ENCODE results near the gene BBOF1. TPM values are rescaled to one million over a fixed set of nuclear protein-coding genes. Genes with fewer than 3 reads are reported as not detected.
"Not testable (repeated sequence)": the region's sequence is repeated elsewhere in the genome, so short reads cannot be mapped to it uniquely, and the experiment has no call there.

BBOF1 gene
- total and polyA plus RNA-seq, 10 donors = 1.0 to 8.1 (median 2.7) TPM

- intact Hi-C loops (cut with DNase I; ENCODE audit: low total_unique reads) = no loop called here
- Histone ChIP-seq H3K36me3 (peaks cover 0 to 71% (median 12%) of the 10 kb centered on the region in 6 donors), H3K4me1 (no peaks in the 10 kb centered on the region), H3K4me3 (no peak overlapping the region), H3K9me3 (no peaks in the 10 kb centered on the region), H3K27me3 (replicated peaks in 1 of 7) (no peaks in the 10 kb centered on the region), H3K27ac (no peak overlapping the region)
- 59 to 87% (median 62%) methylated on average over 4 of the region's 4 CpGs for WGBS, 5 donors
- no peak for DNase-seq
- TF ChIP-seq CTCF (IDR thresholded peaks at IDR 0.05 in 8 of 11, conservative IDR thresholded peaks at IDR 0.05 in 3 of 11) (no peak), POLR2AphosphoS5 (IDR thresholded peaks at IDR 0.05) (no peak), POLR2A (IDR thresholded peaks at IDR 0.05) (no peak)
Measured at GRCh38 chr14:73977896-73978295, 41.3 kb upstream of the BBOF1 start.

GRCh38 chr14:73988065-73988464, 31.1 kb upstream of the BBOF1 start:
- DNase-seq = no peak
- no peak for TF ChIP-seq CTCF (IDR thresholded peaks at IDR 0.05 in 8 of 11, conservative IDR thresholded peaks at IDR 0.05 in 3 of 11)
- TF ChIP-seq POLR2AphosphoS5 (IDR thresholded peaks at IDR 0.05) = no peak
- H3K36me3 ChIP-seq = peaks cover 0 to 53% (median 20%) of the 10 kb centered on the region in 6 donors
- H3K27ac ChIP-seq = no peak overlapping the region
- H3K4me3 ChIP-seq = no peak overlapping the region
- intact Hi-C loops (cut with DNase I; ENCODE audit: low total_unique reads) = no loop called here
- no peaks in the 10 kb centered on the region for H3K27me3 ChIP-seq (replicated peaks in 1 of 7)
- no peaks in the 10 kb centered on the region for H3K9me3 ChIP-seq
- no peaks in the 10 kb centered on the region for H3K4me1 ChIP-seq
- WGBS, 5 donors = 92 to 99% (median 96%) methylated on average over 3 of the region's 3 CpGs

GRCh38 chr14:73988656-73989055, 30.5 kb upstream of the BBOF1 start:
- H3K27ac ChIP-seq; DNase-seq; H3K4me1 ChIP-seq; intact Hi-C loops (cut with DNase I; ENCODE audit: low total_unique reads); H3K4me3 ChIP-seq; H3K9me3 ChIP-seq; H3K27me3 ChIP-seq (replicated peaks in 1 of 7): not testable (repeated sequence)
- peaks cover 0 to 50% (median 20%) of the 10 kb centered on the region in 6 donors for H3K36me3 ChIP-seq
- 86 to 95% (median 89%) methylated on average over 5 to 7 of the region's 7 CpGs for WGBS, 5 donors

- no peaks in the 10 kb centered on the region for H3K4me1 ChIP-seq
- H3K27me3 ChIP-seq (replicated peaks in 1 of 7) = no peaks in the 10 kb centered on the region
- H3K27ac ChIP-seq = no peak overlapping the region
- DNase-seq = no peak
- H3K9me3 ChIP-seq = no peaks in the 10 kb centered on the region
- intact Hi-C loops (cut with DNase I; ENCODE audit: low total_unique reads) = no loop called here
- peaks cover 0 to 34% (median 18%) of the 10 kb centered on the region in 6 donors for H3K36me3 ChIP-seq
- 74 to 91% (median 80%) methylated on average over 4 of the region's 4 CpGs for WGBS, 5 donors
- H3K4me3 ChIP-seq = no peak overlapping the region
- TF ChIP-seq POLR2A (IDR thresholded peaks at IDR 0.05) = no peak
- no peak for TF ChIP-seq POLR2AphosphoS5 (IDR thresholded peaks at IDR 0.05)
Measured at GRCh38 chr14:73991092-73991491, 28.1 kb upstream of the BBOF1 start.

- H3K4me3 ChIP-seq; intact Hi-C loops (cut with DNase I; ENCODE audit: low total_unique reads); H3K27ac ChIP-seq; H3K9me3 ChIP-seq; DNase-seq; H3K4me1 ChIP-seq; H3K27me3 ChIP-seq (replicated peaks in 1 of 7): not testable (repeated sequence)
- peaks cover 0 to 32% (median 4%) of the 10 kb centered on the region in 6 donors for H3K36me3 ChIP-seq
- 87 to 95% (median 91%) methylated on average over 7 of the region's 7 CpGs for WGBS, 5 donors
Measured at GRCh38 chr14:73994926-73995325, 24.2 kb upstream of the BBOF1 start.

- Histone ChIP-seq H3K27ac (no peak overlapping the region), H3K36me3 (peaks cover 0 to 39% (median 4%) of the 10 kb centered on the region in 6 donors), H3K4me1 (no peaks in the 10 kb centered on the region), H3K27me3 (replicated peaks in 1 of 7) (no peaks in the 10 kb centered on the region), H3K4me3 (no peak overlapping the region), H3K9me3 (no peaks in the 10 kb centered on the region)
- WGBS, 5 donors = 93 to 98% (median 96%) methylated on average over 8 of the region's 8 CpGs
- no peak for TF ChIP-seq POLR2A (IDR thresholded peaks at IDR 0.05)
- no peak for TF ChIP-seq CTCF (IDR thresholded peaks at IDR 0.05 in 8 of 11, conservative IDR thresholded peaks at IDR 0.05 in 3 of 11)
- no peak for TF ChIP-seq POLR2AphosphoS5 (IDR thresholded peaks at IDR 0.05)
- DNase-seq = no peak
- intact Hi-C loops (cut with DNase I; ENCODE audit: low total_unique reads) = no loop called here
Measured at GRCh38 chr14:73995977-73996378, 23.2 kb upstream of the BBOF1 start.

All from spleen (tissue), 11 donors.